Thyroid gland (tissue), 4 donors: ENCODE data around the gene OXA1L. TPM values are rescaled to one million over a fixed set of nuclear protein-coding genes. Genes with fewer than 3 reads are reported as not detected.

ENCODE experiments used
- DNase-seq, 2 donors: peaks; one replicate each; pipeline ENCODE4 v3.0.0-alpha.2; 2019
- H3K27ac ChIP-seq, 3 donors: fragments of 200-600 bp; sonication (generic); 1 replicate in 2 of 3; 2 replicates in 1 of 3; pipeline ENCODE4 v1.5.1; 2016 to 2019; ENCODE audit warnings: mild to moderate bottlenecking in 1 of 3, moderate library complexity in 1 of 3
- H3K27me3 ChIP-seq: fragments of 200-600 bp; sonication (generic); one replicate; pipeline ENCODE4 v1.5.1; 2019
- H3K36me3 ChIP-seq, 2 donors: fragments of 200-600 bp; sonication (generic); one replicate each; pipeline ENCODE4 v1.5.1; 2016 to 2019
- H3K4me1 ChIP-seq, 2 donors: fragments of 200-600 bp; sonication (generic); one replicate each; pipeline ENCODE4 v1.5.1; 2017 to 2019
- H3K4me3 ChIP-seq, 3 donors: fragments of 200-600 bp; sonication (generic); replicated peaks in 1 of 3; 1 replicate in 2 of 3; 2 replicates in 1 of 3; pipeline ENCODE4 v1.5.1; 2016; ENCODE audit warnings: mild to moderate bottlenecking in 1 of 3
- H3K9me3 ChIP-seq: fragments of 200-600 bp; sonication (generic); one replicate; pipeline ENCODE4 v1.5.1; 2017
- POLR2A ChIP-seq, 2 donors: fragments of 450-650 bp; IDR thresholded peaks; one replicate each; pipeline ENCODE4 v1.6.1; 2017; ENCODE audit warnings: antibody characterized with exemption in 2 of 2, mild to moderate bottlenecking in 2 of 2, moderate library complexity in 1 of 2
- WGBS, 2 donors: methylation state at CpG; one replicate each; pipeline ENCODE4 v1.1.5; 2017; 5-methylcytosine and 5-hydroxymethylcytosine counted together
- intact Hi-C: fragments of 100-400 bp; cut with DNase I; formaldehyde crosslinking; loops from one replicate; pipeline ENCODE4 v1.15.1; 2023
- total RNA-seq, 4 donors: library from RNA; depleted of rRNA; stranded (reverse); fragments of >200 nt; gene quantifications; one replicate each; pipeline ENCODE4 v1.2.3, GENCODE V29; 2016
- TF ChIP-seq, protein P1 (sequence below), 6 experiments: fragments of 200-600 bp in 3 of 6; fragments of 450-650 bp in 3 of 6; sonication (generic) in 3 of 6; IDR thresholded peaks; one replicate each; pipeline ENCODE4 v1.5.1; 2016 to 2019; ENCODE audit warnings: antibody characterized with exemption in 6 of 6, mild to moderate bottlenecking in 2 of 6, inconsistent platforms in 1 of 6, moderate library complexity in 1 of 6

Gene OXA1L
- total RNA-seq, 4 donors from 2014 or later, result 104 to 131 (median 117) TPM

- 41 to 76% methylated on average over 1 of the region's 1 CpG for WGBS, 2 donors
- H3K9me3 ChIP-seq, result no peaks in the 10 kb centered on the region
- intact Hi-C loops, result no loop called here
These were observed 27.1 kb upstream of the OXA1L start for GRCh38 chr14:22739423-22739822.

DNA sequence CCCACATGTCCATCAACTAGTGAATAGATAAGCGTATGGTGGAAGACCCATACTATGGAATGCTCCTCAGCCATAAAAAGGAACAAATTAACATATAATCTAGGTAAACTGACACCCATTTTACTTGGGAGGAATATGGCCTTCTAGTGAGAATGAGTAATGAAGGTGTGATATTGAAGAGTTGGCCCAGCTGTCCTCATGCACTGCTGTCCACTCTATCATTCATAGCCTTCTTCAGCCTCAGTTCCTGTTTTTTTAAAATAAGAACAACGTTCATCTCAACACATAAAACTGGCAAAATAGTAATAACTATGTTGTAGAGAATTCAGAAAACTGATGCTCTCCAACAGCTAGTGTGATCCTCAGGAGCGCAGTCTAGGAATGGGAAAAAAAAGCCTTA is 26.5 kb upstream of the OXA1L start:
- Histone ChIP-seq H3K4me1 (no peaks in the 10 kb centered on the region), H3K27me3 (no peaks in the 10 kb centered on the region), H3K27ac (no peak overlapping the region), H3K4me3 (no peak overlapping the region), H3K9me3 (no peaks in the 10 kb centered on the region), H3K36me3 (no peaks in the 10 kb centered on the region)
- DNase-seq, result no peak
- WGBS, 2 donors, result 79% methylated on average over 3 of the region's 3 CpGs
- intact Hi-C loops, result no loop called here
- TF ChIP-seq, protein P1, sequence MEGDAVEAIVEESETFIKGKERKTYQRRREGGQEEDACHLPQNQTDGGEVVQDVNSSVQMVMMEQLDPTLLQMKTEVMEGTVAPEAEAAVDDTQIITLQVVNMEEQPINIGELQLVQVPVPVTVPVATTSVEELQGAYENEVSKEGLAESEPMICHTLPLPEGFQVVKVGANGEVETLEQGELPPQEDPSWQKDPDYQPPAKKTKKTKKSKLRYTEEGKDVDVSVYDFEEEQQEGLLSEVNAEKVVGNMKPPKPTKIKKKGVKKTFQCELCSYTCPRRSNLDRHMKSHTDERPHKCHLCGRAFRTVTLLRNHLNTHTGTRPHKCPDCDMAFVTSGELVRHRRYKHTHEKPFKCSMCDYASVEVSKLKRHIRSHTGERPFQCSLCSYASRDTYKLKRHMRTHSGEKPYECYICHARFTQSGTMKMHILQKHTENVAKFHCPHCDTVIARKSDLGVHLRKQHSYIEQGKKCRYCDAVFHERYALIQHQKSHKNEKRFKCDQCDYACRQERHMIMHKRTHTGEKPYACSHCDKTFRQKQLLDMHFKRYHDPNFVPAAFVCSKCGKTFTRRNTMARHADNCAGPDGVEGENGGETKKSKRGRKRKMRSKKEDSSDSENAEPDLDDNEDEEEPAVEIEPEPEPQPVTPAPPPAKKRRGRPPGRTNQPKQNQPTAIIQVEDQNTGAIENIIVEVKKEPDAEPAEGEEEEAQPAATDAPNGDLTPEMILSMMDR (IDR thresholded peaks at IDR 0.05), result no peak
- TF ChIP-seq POLR2A (IDR thresholded peaks at IDR 0.05), result no peak

More at GRCh38 chr14:22739423-22739822, 27.1 kb upstream of the OXA1L start:
- no peak for DNase-seq
- Histone ChIP-seq H3K36me3 (no peaks in the 10 kb centered on the region), H3K4me1 (no peaks in the 10 kb centered on the region), H3K27me3 (no peaks in the 10 kb centered on the region), H3K4me3 (no peak overlapping the region), H3K27ac (no peak overlapping the region)
- TF ChIP-seq, protein P1 (IDR thresholded peaks at IDR 0.05), result no peak
- no peak for TF ChIP-seq POLR2A (IDR thresholded peaks at IDR 0.05)

DNA sequence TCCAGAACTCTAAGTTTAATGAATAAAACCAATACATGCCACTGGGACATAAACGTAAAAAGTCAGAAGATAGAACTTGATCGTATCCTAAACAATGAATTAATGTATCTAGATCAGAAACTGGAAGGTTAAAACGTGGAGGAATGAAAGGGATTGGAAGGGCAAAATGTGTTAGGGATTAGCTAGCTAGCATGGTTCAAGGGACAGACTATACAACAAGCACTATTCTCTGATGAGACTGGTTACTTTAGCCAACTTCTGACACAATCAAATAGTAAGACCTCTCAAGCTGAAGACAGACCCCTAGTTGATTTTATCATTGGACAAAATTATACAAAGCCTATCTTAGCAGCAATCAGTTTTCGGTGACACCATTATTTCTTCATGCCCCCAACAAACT is 18.7 kb upstream of the OXA1L start:
- 87 to 91% methylated on average over 4 of the region's 4 CpGs for WGBS, 2 donors
- no peak for TF ChIP-seq POLR2A (IDR thresholded peaks at IDR 0.05)
- TF ChIP-seq, protein P1 (IDR thresholded peaks at IDR 0.05), result no peak
- no peak for DNase-seq
- Histone ChIP-seq H3K9me3 (no peaks in the 10 kb centered on the region), H3K27me3 (no peaks in the 10 kb centered on the region), H3K4me1 (no peaks in the 10 kb centered on the region), H3K27ac (no peak overlapping the region), H3K4me3 (no peak overlapping the region), H3K36me3 (no peaks in the 10 kb centered on the region)
- intact Hi-C loops, result no loop called here

DNA sequence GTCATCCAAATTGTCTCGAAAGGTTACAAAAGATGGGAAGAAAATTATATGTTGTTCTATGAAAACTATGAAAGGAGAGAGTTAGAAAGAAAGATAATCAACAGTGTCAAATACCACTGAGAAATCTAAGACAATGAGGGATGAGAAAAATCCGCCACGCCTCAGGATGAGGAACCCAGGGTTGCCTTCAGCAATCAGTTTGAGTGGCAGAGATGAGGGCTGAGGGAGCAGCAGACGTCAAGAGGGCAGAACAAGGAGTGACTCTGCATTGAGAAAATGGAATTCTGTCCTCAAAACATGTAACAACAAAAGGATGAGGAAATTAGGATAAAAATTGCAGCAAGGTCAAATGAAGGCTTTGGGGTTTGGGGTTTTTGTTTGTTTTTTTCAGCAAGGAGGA is 18.3 kb upstream of the OXA1L start:
- Histone ChIP-seq H3K9me3 (no peaks in the 10 kb centered on the region), H3K4me1 (no peaks in the 10 kb centered on the region), H3K27ac (no peak overlapping the region), H3K27me3 (no peaks in the 10 kb centered on the region), H3K4me3 (no peak overlapping the region), H3K36me3 (no peaks in the 10 kb centered on the region)
- intact Hi-C loops, result no loop called here
- no peak for DNase-seq
- TF ChIP-seq, protein P1 (IDR thresholded peaks at IDR 0.05), result no peak
- no peak for TF ChIP-seq POLR2A (IDR thresholded peaks at IDR 0.05)
- 80 to 82% methylated on average over 4 of the region's 4 CpGs for WGBS, 2 donors

GRCh38 chr14:22748631-22749068 is 17.8 kb upstream of the OXA1L start:
- intact Hi-C loops, result no loop called here
- Histone ChIP-seq H3K4me3 (no peak overlapping the region), H3K36me3 (no peaks in the 10 kb centered on the region), H3K27ac (no peak overlapping the region), H3K4me1 (no peaks in the 10 kb centered on the region), H3K9me3 (no peaks in the 10 kb centered on the region), H3K27me3 (no peaks in the 10 kb centered on the region)
- TF ChIP-seq, protein P1 (IDR thresholded peaks at IDR 0.05), result no peak
- TF ChIP-seq POLR2A (IDR thresholded peaks at IDR 0.05), result no peak
- WGBS, 2 donors, result 46% methylated on average over 4 of the region's 4 CpGs
- no peak for DNase-seq
